Measurements from ENCODE around the gene AKR1C4.

DNA sequence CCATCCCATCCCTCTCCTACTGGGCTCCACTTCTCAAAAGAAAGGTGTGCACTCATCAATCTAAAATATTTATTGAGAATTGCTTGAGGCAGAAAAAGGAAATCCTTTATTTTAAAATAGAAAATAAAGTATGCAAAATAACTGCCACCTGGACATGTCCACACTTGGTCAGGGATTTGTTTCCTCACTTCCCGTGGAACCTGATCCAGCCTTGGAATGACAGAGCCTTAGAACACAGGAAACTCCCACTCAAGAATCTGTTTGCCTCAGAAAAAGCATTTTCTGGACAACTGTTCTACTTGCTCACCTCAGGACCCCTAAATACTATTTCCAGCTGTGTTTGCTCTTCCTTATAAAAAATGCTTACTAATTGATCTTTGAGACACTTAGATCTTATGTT is 40.7 kb upstream of the AKR1C4 start:
- TF ChIP-seq POLR2A (IDR thresholded peaks at IDR 0.05; ENCODE audit: low read length) (no peak), GATA1 (IDR thresholded peaks at IDR 0.05; ENCODE audit: low read depth, low read length) (no peak)
